AG09309 (cell line): ENCODE results near the gene LRRC8E.
"Not testable (repeated sequence)": the region's sequence is repeated elsewhere in the genome, so short reads cannot be mapped to it uniquely, and the experiment has no call there.

Experiments
- DNase-seq: peaks from one replicate; pipeline ENCODE4 v3.0.0-alpha.2; 2010; ENCODE audit warnings: low read depth
- H3K4me3 ChIP-seq: 2 replicates; pipeline ENCODE4 v1.5.1; 2011; ENCODE audit warnings: mild to moderate bottlenecking, low read depth, low read length, moderate library complexity; ENCODE audit not compliant: control insufficient read depth
- TF ChIP-seq, protein P1 (sequence below): IDR thresholded peaks from 2 replicates; pipeline ENCODE4 v1.5.1; 2011; ENCODE audit warnings: mild to moderate bottlenecking, low read depth, low read length, inconsistent platforms; ENCODE audit not compliant: insufficient read depth, control insufficient read depth; ENCODE audit errors: missing control alignments

Gene LRRC8E

DNA sequence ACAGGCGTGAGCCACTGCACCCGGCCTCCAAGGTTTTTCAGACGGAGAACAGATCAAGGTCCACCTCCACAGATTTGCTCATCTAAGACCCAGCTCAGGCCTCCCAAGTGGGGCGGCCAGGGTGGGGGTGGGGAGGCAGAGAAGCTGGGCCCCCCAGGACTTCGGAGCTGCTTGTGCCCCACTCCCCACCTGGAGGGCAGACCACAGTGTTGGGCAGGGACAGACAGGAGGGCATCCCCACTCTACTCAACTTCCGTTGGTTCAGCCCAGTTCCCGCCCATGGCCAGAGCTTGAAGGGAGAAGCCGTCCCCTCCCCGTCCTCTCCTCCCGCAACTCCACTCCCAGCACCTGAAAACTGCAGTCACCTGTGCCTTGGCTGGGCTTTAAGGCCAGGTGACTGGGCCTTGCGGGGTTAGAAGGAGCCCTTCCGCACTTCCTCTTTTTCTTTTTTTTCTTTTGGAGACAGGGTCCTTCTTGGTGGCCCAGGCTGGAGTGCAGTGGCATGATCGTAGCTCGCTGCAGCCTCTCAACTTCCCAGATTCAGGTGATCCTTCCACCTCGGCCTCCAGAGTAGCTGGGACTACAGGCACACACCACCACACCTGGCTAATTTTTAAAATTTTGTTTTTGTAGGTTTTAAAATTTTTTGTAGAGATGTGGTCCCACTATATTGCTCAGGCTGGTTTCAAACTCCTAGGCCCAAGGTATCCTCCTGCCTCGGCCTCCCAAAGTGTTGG, 734 bp upstream of the LRRC8E start:
- peak overlapping the region; percentile 95; the same call in 1 of the 2 replicates for H3K4me3 ChIP-seq
- TF ChIP-seq, protein P1, sequence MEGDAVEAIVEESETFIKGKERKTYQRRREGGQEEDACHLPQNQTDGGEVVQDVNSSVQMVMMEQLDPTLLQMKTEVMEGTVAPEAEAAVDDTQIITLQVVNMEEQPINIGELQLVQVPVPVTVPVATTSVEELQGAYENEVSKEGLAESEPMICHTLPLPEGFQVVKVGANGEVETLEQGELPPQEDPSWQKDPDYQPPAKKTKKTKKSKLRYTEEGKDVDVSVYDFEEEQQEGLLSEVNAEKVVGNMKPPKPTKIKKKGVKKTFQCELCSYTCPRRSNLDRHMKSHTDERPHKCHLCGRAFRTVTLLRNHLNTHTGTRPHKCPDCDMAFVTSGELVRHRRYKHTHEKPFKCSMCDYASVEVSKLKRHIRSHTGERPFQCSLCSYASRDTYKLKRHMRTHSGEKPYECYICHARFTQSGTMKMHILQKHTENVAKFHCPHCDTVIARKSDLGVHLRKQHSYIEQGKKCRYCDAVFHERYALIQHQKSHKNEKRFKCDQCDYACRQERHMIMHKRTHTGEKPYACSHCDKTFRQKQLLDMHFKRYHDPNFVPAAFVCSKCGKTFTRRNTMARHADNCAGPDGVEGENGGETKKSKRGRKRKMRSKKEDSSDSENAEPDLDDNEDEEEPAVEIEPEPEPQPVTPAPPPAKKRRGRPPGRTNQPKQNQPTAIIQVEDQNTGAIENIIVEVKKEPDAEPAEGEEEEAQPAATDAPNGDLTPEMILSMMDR = no peak
- no peak for DNase-seq

DNA sequence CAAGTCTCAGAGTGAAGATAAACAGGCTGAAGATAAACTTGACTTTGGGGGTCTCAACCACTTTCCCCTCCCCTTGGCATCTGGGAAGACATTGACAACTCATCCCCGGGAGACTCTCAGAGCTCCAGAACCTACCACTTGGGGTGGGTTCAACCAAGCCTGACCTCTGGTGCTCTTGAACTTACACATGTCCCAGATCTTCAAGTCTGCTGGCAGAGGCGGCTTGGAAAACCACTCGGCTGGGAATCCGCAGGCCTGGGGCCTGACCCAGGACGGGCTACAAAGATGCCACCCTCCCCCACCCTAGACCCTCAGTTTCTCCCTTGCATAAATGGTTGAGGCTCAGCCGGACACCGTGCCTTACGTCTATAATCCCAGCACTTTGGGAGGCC, 512 bp downstream of the LRRC8E start:
- TF ChIP-seq, protein P1 = no peak
- H3K4me3 ChIP-seq = peak overlapping the region; percentile 95
- DNase-seq = no peak

DNA sequence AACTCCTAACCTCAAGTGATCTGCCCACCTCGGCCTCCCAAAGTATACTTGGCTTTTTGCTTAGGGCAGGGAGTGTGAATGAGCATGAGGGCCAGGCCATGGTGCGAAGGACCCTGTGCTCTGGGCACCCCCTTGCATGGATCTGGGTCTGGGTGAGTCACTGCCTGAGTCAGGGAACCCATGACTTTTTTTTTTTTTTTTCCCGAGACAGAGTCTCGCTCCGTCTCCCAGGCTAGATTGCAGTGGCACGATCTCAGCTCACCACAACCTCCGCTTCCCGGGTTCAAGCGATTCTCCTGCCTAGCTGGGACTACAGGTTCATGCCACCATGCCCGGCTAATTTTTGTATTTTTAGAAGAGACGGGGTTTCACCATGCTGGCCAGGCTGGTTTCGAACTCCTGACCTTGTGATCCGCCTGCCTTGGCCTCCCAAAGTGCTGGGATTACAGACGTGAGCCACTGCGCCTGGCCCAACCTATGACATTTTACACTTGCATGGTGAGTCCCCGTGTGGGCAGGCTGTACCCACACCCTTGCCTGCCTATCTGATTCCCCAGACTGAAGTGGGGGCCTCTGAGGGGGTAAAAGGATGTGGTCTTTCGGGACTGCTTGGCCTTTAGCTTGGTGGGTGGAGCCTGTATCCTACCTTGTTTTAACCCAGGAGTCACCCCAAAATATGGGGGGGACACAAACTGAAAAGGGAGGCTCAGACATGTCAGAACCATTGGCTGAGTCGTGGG, 5.2 kb downstream of the LRRC8E start:
- not testable (repeated sequence) for DNase-seq, H3K4me3 ChIP-seq

DNA sequence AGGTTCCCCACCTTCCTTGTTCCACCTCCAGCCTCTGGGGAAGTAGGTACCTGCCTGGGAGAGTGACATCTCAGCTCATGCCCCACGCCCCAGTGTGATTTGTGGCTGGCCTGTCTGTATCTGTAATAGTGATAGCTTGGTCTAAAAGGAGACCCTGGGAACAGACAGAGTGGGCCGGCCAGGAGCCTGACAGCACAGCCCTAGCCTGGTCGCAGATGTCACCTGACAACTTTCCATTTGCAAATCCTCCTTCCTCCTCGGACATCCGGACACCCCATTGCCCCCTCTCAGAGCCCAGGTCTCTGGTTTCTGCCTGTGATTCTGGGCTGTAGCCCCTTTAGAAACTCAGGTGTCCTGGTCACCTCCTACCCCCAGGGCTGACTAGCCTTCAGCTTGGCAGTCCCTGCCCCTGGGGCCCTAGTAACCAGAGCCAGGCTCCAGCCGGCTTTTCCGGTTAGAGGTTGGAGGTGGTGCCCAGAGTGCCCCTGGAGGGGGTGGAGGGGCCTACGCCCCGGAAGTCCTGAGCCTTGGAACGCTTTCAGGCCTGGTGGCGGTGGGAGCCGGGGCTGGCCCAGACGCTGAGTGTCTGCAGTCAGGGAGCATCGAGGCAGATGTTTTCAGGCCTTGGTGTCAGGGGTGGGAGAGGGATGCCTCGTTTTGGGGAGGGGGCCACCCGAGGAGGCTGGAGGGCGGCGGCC, 6.5 kb downstream of the LRRC8E start:
- TF ChIP-seq, protein P1 = no peak
- H3K4me3 ChIP-seq = no peak overlapping the region
- no peak for DNase-seq

DNA sequence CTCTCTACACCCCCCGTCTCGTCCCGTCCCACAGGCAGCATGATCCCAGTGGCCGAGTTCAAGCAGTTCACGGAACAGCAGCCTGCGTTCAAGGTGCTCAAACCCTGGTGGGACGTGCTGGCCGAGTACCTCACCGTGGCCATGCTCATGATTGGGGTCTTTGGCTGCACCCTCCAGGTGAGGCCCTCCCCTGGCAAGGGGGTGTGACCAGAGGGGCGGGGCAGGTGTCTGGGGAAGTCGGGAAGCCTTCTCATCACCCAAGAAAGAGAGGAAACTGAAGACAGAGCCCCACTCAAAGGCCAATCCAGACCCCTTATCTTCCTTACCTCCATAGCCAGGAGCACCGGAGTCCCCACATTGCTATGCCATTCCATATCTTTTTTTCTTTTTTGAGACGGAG, 7.3 kb downstream of the LRRC8E start:
- DNase-seq = no peak
- no peak overlapping the region for H3K4me3 ChIP-seq
- TF ChIP-seq, protein P1 = no peak

DNA sequence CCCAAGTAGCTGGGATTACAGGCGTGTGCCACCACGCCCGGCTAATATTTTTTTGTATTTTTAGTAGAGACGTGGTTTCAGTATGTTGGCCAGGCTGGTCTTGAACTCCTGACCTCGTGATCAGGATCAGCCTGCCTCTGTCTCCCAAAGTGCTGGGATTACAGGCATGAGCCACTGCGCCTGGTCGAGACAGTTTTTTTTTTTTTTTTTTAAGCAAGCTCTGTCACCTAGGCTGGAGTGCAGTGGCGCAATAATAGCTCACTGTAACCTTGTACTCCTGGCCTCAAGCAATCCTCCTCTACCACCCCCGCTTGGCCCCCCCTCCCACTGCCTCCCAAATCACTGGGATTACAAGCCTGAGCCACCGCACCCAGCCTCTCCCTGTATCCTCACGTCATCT, 9.0 kb downstream of the LRRC8E start:
- TF ChIP-seq, protein P1 = no peak
- H3K4me3 ChIP-seq = no peak overlapping the region
- no peak for DNase-seq

DNA sequence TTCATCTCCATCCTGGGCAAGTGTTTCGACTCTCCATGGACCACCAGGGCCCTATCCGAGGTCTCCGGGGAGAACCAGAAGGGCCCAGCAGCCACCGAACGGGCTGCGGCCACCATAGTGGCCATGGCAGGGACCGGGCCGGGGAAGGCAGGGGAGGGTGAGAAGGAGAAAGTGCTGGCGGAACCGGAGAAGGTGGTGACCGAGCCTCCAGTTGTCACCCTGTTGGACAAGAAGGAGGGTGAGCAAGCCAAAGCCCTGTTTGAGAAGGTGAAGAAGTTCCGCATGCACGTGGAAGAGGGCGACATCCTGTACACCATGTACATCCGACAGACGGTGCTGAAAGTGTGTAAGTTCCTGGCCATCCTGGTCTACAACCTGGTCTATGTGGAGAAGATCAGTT, 10.7 kb downstream of the LRRC8E start:
- no peak for DNase-seq
- TF ChIP-seq, protein P1 = no peak

More for the DNA sequence above, 10.7 kb downstream of the LRRC8E start:
- H3K4me3 ChIP-seq = no peak overlapping the region
